Epithelial cell of esophagus (primary cell): Measurements from ENCODE around the gene CFAP300.

Source experiments
- DNase-seq: peaks from one replicate; pipeline ENCODE4 v3.0.0; 2010; ENCODE audit warnings: low read depth
- H3K4me3 ChIP-seq: 2 replicates; pipeline ENCODE4 v1.5.1; 2011; ENCODE audit warnings: mild to moderate bottlenecking, low read length, control low read depth
- TF ChIP-seq, protein P1 (sequence below): IDR thresholded peaks from 2 replicates; pipeline ENCODE4 v1.5.1; 2011; ENCODE audit warnings: low read depth, mild to moderate bottlenecking, low read length, control low read depth, inconsistent platforms; ENCODE audit not compliant: insufficient read depth; ENCODE audit errors: missing control alignments

Gene CFAP300

GRCh38 chr11:102108734-102109440 is 61.6 kb downstream of the CFAP300 start:
- no peak for DNase-seq
- H3K4me3 ChIP-seq = peak overlapping the region; percentile 62
- TF ChIP-seq, protein P1, sequence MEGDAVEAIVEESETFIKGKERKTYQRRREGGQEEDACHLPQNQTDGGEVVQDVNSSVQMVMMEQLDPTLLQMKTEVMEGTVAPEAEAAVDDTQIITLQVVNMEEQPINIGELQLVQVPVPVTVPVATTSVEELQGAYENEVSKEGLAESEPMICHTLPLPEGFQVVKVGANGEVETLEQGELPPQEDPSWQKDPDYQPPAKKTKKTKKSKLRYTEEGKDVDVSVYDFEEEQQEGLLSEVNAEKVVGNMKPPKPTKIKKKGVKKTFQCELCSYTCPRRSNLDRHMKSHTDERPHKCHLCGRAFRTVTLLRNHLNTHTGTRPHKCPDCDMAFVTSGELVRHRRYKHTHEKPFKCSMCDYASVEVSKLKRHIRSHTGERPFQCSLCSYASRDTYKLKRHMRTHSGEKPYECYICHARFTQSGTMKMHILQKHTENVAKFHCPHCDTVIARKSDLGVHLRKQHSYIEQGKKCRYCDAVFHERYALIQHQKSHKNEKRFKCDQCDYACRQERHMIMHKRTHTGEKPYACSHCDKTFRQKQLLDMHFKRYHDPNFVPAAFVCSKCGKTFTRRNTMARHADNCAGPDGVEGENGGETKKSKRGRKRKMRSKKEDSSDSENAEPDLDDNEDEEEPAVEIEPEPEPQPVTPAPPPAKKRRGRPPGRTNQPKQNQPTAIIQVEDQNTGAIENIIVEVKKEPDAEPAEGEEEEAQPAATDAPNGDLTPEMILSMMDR = no peak

- TF ChIP-seq, protein P1 = no peak
- DNase-seq = peak; percentile 95
- H3K4me3 ChIP-seq = peak within 1 kb of the TSS; percentile 88
Measured at GRCh38 chr11:102109896-102110760, 62.9 kb downstream of the CFAP300 start, which contains the start of gene YAP1. YAP1 (plus strand) TSS chr11:102110447; CDS start chr11:102110849, 402 bp downstream.

DNA sequence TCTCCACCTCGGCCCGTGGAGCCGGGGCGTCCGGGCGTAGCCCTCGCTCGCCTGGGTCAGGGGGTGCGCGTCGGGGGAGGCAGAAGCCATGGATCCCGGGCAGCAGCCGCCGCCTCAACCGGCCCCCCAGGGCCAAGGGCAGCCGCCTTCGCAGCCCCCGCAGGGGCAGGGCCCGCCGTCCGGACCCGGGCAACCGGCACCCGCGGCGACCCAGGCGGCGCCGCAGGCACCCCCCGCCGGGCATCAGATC is 63.4 kb downstream of the CFAP300 start:
- DNase-seq = no peak
- peak overlapping the region; percentile 88 for H3K4me3 ChIP-seq
- TF ChIP-seq, protein P1 = no peak

DNA sequence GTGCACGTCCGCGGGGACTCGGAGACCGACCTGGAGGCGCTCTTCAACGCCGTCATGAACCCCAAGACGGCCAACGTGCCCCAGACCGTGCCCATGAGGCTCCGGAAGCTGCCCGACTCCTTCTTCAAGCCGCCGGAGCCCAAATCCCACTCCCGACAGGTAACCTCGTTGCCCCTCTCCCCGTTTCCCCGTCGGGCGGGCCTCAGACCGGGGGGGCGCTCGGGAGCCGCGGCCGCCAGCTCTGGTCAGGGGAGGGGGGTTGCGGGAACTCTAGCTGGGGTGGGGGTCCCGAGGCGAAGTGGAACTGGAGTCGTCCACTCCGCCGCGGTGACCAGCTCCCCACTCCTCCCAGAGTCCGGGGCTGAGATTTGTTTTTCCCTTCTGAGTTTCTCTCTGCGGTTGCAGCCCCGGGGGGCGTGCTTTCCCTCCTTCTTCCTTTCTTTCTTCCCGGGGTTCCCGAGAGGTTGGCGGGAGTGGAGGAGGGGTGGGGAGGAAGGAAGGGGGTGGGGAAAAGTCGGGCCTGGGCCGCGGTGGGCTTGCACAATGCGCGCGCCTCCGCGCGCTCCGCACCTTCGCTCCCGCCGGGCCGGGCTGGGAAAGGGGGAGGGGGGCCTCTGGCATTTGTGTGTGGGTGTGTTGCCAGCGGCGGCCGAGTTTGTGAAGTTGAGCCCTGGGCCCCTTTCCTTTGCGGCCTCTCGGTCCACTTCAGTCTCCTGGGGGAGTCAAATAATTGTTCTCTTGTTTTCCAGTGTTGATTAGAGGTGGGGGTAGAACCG is 64.0 kb downstream of the CFAP300 start:
- DNase-seq = peak; percentile 80
- H3K4me3 ChIP-seq = peak overlapping the region; percentile 88
- TF ChIP-seq, protein P1 = no peak

GRCh38 chr11:102111787-102112508 is 64.7 kb downstream of the CFAP300 start:
- peak overlapping the region; percentile 88 for H3K4me3 ChIP-seq
- TF ChIP-seq, protein P1 = no peak
- DNase-seq = peak; percentile 95

- H3K4me3 ChIP-seq = peak overlapping the region; percentile 88
- no peak for DNase-seq
- TF ChIP-seq, protein P1 = no peak
Measured at GRCh38 chr11:102112509-102112821, 65.2 kb downstream of the CFAP300 start.
